Osteocyte (in vitro differentiated cells): Measurements from ENCODE around the gene KLHL28. TPM values are rescaled to one million over a fixed set of nuclear protein-coding genes. Genes with fewer than 3 reads are reported as not detected.

Source experiments
- DNase-seq: peaks from one replicate; pipeline ENCODE4 v3.0.0; 2021; ENCODE audit warnings: mixed read lengths; ENCODE audit not compliant: unreplicated experiment; ENCODE audit errors: extremely low spot score
- H3K27ac Mint-ChIP-seq: one replicate; pipeline ENCODE4 v1.8.0; 2021; ENCODE audit warnings: mild to moderate bottlenecking, mixed read lengths; ENCODE audit not compliant: unreplicated experiment
- H3K27me3 Mint-ChIP-seq: one replicate; pipeline ENCODE4 v1.8.0; 2021; ENCODE audit warnings: mixed read lengths; ENCODE audit not compliant: unreplicated experiment
- H3K36me3 Mint-ChIP-seq: one replicate; pipeline ENCODE4 v1.8.0; 2021; ENCODE audit warnings: mixed read lengths; ENCODE audit not compliant: unreplicated experiment
- H3K4me1 Mint-ChIP-seq: one replicate; pipeline ENCODE4 v1.8.0; 2021; ENCODE audit warnings: mixed read lengths; ENCODE audit not compliant: unreplicated experiment
- H3K4me3 Mint-ChIP-seq: one replicate; pipeline ENCODE4 v1.8.0; 2021; ENCODE audit warnings: mild to moderate bottlenecking, moderate library complexity, mixed read lengths; ENCODE audit not compliant: unreplicated experiment
- H3K9me3 Mint-ChIP-seq: one replicate; pipeline ENCODE4 v1.8.0; 2021; ENCODE audit warnings: mixed read lengths; ENCODE audit not compliant: unreplicated experiment
- total RNA-seq: library from RNA; stranded (reverse); gene quantifications from 2 replicates; pipeline ENCODE4 v1.2.1, GENCODE V29; 2021
- TF ChIP-seq, protein P1 (sequence below): fragments of 200-600 bp; sonication (generic); IDR thresholded peaks from 2 replicates; pipeline ENCODE4 v1.5.0; 2021; ENCODE audit warnings: antibody characterized with exemption, mild to moderate bottlenecking, moderate library complexity

The KLHL28 gene
- total RNA-seq, 1 donor from 2014 or later, result 15.3 TPM

DNA sequence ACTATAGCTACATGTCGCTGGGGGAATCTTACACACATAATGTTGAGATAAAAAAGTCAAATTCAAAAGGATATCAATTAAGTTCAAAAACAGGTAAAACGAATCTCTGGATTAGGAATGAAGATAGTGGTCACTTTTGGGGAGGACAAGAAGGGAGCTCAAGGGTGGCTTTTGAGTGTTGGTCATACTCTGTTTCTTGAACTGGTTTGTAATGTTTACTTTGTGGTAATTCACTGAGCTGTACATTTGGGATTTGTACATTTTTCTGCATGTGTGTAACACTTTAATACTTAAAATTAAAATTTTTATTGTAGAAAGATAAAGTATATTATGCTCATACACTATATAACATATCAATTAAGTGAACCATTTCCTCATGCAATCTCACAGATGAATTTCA is 26.6 kb downstream of the KLHL28 start:
- no peak overlapping the region for H3K27ac Mint-ChIP-seq
- TF ChIP-seq, protein P1, sequence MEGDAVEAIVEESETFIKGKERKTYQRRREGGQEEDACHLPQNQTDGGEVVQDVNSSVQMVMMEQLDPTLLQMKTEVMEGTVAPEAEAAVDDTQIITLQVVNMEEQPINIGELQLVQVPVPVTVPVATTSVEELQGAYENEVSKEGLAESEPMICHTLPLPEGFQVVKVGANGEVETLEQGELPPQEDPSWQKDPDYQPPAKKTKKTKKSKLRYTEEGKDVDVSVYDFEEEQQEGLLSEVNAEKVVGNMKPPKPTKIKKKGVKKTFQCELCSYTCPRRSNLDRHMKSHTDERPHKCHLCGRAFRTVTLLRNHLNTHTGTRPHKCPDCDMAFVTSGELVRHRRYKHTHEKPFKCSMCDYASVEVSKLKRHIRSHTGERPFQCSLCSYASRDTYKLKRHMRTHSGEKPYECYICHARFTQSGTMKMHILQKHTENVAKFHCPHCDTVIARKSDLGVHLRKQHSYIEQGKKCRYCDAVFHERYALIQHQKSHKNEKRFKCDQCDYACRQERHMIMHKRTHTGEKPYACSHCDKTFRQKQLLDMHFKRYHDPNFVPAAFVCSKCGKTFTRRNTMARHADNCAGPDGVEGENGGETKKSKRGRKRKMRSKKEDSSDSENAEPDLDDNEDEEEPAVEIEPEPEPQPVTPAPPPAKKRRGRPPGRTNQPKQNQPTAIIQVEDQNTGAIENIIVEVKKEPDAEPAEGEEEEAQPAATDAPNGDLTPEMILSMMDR, result no peak

DNA sequence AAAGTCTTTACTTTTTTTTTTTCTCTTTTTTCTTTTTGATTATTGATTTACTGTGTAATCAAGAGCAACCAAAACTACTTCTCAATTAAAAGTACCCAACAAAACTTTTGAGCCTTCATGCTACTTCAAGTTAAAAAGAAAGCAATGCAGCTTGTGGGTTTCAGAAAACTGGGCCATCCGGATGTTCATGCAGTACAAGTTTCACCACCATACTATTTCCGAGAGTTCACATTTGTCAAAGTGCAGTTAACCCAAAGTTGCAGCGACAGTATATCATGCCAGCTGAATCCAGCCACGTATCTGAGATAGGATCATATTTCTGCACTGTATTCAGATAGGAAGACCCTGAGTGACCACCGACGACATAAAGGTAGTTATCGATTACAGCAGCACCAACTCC is 33.0 kb downstream of the KLHL28 start:
- TF ChIP-seq, protein P1, result no peak
- Mint-ChIP-seq H3K27me3 (no peaks in the 10 kb centered on the region), H3K36me3 (peaks cover 7% of the 10 kb centered on the region), H3K4me1 (no peaks in the 10 kb centered on the region), H3K27ac (no peak overlapping the region), H3K9me3 (no peaks in the 10 kb centered on the region), H3K4me3 (no peak overlapping the region)
- no peak for DNase-seq

More for the DNA sequence above, 26.6 kb downstream of the KLHL28 start:
- no peak for DNase-seq
- H3K4me3 Mint-ChIP-seq, result no peak overlapping the region
- H3K27me3 Mint-ChIP-seq, result no peaks in the 10 kb centered on the region
- H3K9me3 Mint-ChIP-seq, result peaks cover 7% of the 10 kb centered on the region
- H3K4me1 Mint-ChIP-seq, result peaks cover 4% of the 10 kb centered on the region
- peaks cover 38% of the 10 kb centered on the region for H3K36me3 Mint-ChIP-seq

DNA sequence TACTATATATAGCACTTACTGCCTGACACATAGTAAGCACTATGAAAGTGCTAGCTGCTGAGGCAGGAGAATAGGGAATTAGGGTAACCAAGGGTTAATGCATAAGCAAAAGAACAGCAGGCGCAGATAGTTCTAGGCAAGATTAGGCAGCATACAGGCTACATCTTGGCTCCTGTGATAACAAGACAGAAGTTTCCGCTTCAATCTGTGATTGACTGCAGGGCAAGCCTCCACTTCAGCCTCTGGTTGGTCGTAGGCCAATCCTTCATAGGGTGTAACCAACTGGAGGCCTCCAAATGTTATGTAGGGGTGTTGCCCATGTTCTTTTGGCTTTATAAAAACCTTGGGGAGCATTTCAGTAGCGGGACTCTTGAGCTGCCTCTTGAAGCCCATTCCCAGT is 46.9 kb downstream of the KLHL28 start:
- Mint-ChIP-seq H3K27me3 (no peaks in the 10 kb centered on the region), H3K4me3 (no peak overlapping the region), H3K9me3 (no peaks in the 10 kb centered on the region), H3K36me3 (no peaks in the 10 kb centered on the region), H3K4me1 (no peaks in the 10 kb centered on the region), H3K27ac (no peak overlapping the region)
- TF ChIP-seq, protein P1, result no peak
- DNase-seq, result no peak

DNA sequence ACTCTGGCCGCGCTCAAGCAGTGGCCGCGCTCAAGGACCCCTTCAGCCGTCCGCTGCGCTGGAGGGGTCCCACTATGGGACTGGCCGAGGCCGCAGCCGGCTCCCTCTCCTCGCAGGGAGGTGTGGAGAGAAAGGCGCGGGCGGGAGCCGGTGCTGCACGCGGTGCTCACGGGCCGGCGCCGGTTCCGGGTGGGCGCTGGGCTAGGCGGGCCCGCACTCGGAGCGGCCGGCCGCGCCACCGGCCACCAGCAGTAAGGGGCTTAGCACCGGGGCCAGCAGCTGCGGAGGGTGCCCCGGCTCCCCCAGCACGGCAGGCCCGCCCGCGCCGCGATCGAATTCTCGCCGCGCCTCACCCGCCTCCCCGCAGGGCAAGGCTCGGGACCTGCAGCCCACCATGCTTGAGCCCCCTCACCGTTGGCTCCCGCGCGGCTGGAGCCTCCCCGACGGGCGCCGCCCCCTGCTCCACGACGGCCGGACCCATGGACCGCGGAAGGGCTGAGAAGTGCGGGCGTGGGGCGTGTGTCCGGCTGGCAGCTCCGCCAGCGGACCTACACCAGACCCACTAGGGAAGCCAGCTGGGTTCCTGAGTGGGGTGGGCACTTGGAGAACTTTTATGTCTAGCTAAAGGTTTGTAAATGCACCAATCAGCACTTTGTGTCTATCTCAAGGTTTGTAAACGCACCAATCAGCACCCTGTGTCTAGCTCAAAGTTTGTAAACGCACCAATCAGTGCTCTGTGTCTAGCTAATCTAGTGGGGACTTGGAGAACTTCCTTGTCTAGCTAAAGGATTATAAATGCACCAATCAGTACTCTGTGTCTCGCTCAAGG is 49.5 kb downstream of the KLHL28 start:
- no peak overlapping the region for H3K4me3 Mint-ChIP-seq
- DNase-seq, result no peak

DNA sequence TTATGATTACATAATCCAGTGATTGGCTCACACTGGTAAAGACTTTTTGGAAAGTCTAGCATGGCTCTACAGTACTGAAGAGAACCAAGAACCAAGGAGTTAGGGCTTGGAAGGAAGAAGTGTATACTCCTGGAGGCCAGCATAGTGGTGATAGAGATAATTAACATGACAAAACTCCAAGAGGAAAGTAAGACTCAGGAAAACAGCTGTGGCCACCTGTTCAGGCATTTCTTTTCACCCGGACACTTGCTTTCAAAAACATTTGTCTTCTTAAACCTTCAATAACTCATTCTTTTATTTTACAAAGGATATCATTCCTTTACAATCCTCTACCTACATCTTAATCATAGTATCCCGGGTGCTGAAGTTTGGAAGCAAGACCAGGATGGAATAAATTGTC is 50.9 kb downstream of the KLHL28 start:
- no peaks in the 10 kb centered on the region for H3K9me3 Mint-ChIP-seq
- H3K27ac Mint-ChIP-seq, result no peak overlapping the region
- peaks cover 1% of the 10 kb centered on the region for H3K36me3 Mint-ChIP-seq
- no peaks in the 10 kb centered on the region for H3K27me3 Mint-ChIP-seq
- no peaks in the 10 kb centered on the region for H3K4me1 Mint-ChIP-seq
- no peak overlapping the region for H3K4me3 Mint-ChIP-seq
- TF ChIP-seq, protein P1, result no peak
- no peak for DNase-seq

More for the DNA sequence above, 49.5 kb downstream of the KLHL28 start:
- H3K9me3 Mint-ChIP-seq, result no peaks in the 10 kb centered on the region
- H3K27me3 Mint-ChIP-seq, result no peaks in the 10 kb centered on the region
- no peaks in the 10 kb centered on the region for H3K4me1 Mint-ChIP-seq
- TF ChIP-seq, protein P1, result no peak
- no peak overlapping the region for H3K27ac Mint-ChIP-seq
- no peaks in the 10 kb centered on the region for H3K36me3 Mint-ChIP-seq
